GM18858 (cell line): Measurements from ENCODE around the gene ZDHHC14.
"Not testable (repeated sequence)": the region's sequence is repeated elsewhere in the genome, so short reads cannot be mapped to it uniquely, and the experiment has no call there.

Source experiments
- ATAC-seq: cut with Tn5 transposase; IDR thresholded peaks from one replicate; pipeline ENCODE4 v1.9.1; 2021; ENCODE audit not compliant: unreplicated experiment

ZDHHC14 gene

GRCh38 chr6:157563611-157564284 is 182.8 kb downstream of the ZDHHC14 start:
- ATAC-seq = peak; percentile 67

- ATAC-seq = no peak
These were observed 187.7 kb downstream of the ZDHHC14 start for GRCh38 chr6:157568702-157569101.

GRCh38 chr6:157569543-157569942 is 188.6 kb downstream of the ZDHHC14 start:
- peak; percentile 47 for ATAC-seq

GRCh38 chr6:157570104-157570503 is 189.1 kb downstream of the ZDHHC14 start:
- ATAC-seq = no peak

- no peak for ATAC-seq
These were observed 189.8 kb downstream of the ZDHHC14 start for GRCh38 chr6:157570752-157571151.

- ATAC-seq = no peak
These were observed 190.3 kb downstream of the ZDHHC14 start for GRCh38 chr6:157571269-157571668.

GRCh38 chr6:157571950-157572349 is 191.0 kb downstream of the ZDHHC14 start:
- ATAC-seq = no peak

GRCh38 chr6:157574851-157575424 is 193.9 kb downstream of the ZDHHC14 start:
- no peak for ATAC-seq

- ATAC-seq = no peak
These were observed 194.6 kb downstream of the ZDHHC14 start for GRCh38 chr6:157575436-157576145.

GRCh38 chr6:157576991-157577390 is 196.0 kb downstream of the ZDHHC14 start:
- not testable (repeated sequence) for ATAC-seq

GRCh38 chr6:157578527-157578926 is 197.5 kb downstream of the ZDHHC14 start:
- ATAC-seq = not testable (repeated sequence)

GRCh38 chr6:157579467-157580031 is 198.6 kb downstream of the ZDHHC14 start:
- no peak for ATAC-seq

GRCh38 chr6:157584036-157584435 is 203.0 kb downstream of the ZDHHC14 start:
- ATAC-seq = no peak

- no peak for ATAC-seq
These were observed 204.5 kb downstream of the ZDHHC14 start for GRCh38 chr6:157585274-157586087.

- ATAC-seq = no peak
These were observed 205.1 kb downstream of the ZDHHC14 start for GRCh38 chr6:157586088-157586414.

- ATAC-seq = no peak
These were observed 205.6 kb downstream of the ZDHHC14 start for GRCh38 chr6:157586476-157587126.

- no peak for ATAC-seq
These were observed 206.3 kb downstream of the ZDHHC14 start for GRCh38 chr6:157587127-157587926.

GRCh38 chr6:157590654-157591053 is 209.7 kb downstream of the ZDHHC14 start:
- ATAC-seq = not testable (repeated sequence)

- ATAC-seq = no peak
These were observed 211.6 kb downstream of the ZDHHC14 start for GRCh38 chr6:157592541-157592940.

- no peak for ATAC-seq
These were observed 212.0 kb downstream of the ZDHHC14 start for GRCh38 chr6:157592980-157593379.
